Panc1 (cell line): ENCODE measurements around the gene EVX2. TPM values are rescaled to one million over a fixed set of nuclear protein-coding genes. Genes with fewer than 3 reads are reported as not detected.

Experiments
- ATAC-seq: fragments of 200-7000 bp; cut with Tn5 transposase; 2 replicates; pipeline ENCODE4 v1.9.1; 2020; ENCODE audit warnings: mild to moderate bottlenecking, moderate library complexity
- BruUV-seq: library from RNA; stranded (reverse); fragments of 400-500 nt; replicated peaks from 2 replicates; lab custom pipeline; 2021; lab: Mats Ljungman, UMichigan
- CTCF ChIA-PET: fragments of 300-600 bp; sonication (Branson Sonifier 250); formaldehyde crosslinking; loops from one replicate; lab custom pipeline; 2022; ENCODE audit warnings: antibody characterized with exemption; lab: Charles Lee
- POLR2A ChIA-PET: fragments of 300-600 bp; sonication (Branson Sonifier 250); formaldehyde crosslinking; loops from one replicate; lab custom pipeline; 2022; ENCODE audit warnings: antibody characterized with exemption; lab: Charles Lee
- DNase-seq: peaks from one replicate; pipeline ENCODE4 v3.0.0-alpha.2; 2010; ENCODE audit warnings: low read depth, low spot score
- H3K27ac ChIP-seq: 2 replicates; pipeline ENCODE4 v1.5.1; 2011; ENCODE audit warnings: mild to moderate bottlenecking, low read length, inconsistent platforms
- H3K27me3 ChIP-seq: fragments of 200-500 bp; sonication (Bioruptor generic); 2 replicates; pipeline ENCODE4 v1.6.0; 2014; ENCODE audit warnings: low read length, inconsistent platforms; ENCODE audit not compliant: control insufficient read depth, insufficient read depth
- H3K36me3 ChIP-seq: fragments of 200-500 bp; sonication (Bioruptor generic); 2 replicates; pipeline ENCODE4 v1.5.1; 2014; ENCODE audit warnings: inconsistent platforms, mild to moderate bottlenecking, low read length, moderate library complexity; ENCODE audit not compliant: control insufficient read depth, insufficient read depth
- H3K4me1 ChIP-seq: 2 replicates; pipeline ENCODE4 v1.5.1; 2011; ENCODE audit warnings: inconsistent platforms, mild to moderate bottlenecking, low read length, moderate library complexity; ENCODE audit not compliant: control insufficient read depth, insufficient read depth
- H3K4me3 ChIP-seq, 2 experiments: 2 replicates each; pipeline ENCODE4 v1.5.1; 2011 to 2012; ENCODE audit warnings: low read depth in 2 of 2, low read length in 2 of 2, mild to moderate bottlenecking in 2 of 2, inconsistent platforms in 1 of 2, moderate library complexity in 1 of 2
- H3K9me3 ChIP-seq: fragments of 200-500 bp; sonication (Bioruptor generic); 2 replicates; pipeline ENCODE4 v1.5.1; 2014; ENCODE audit warnings: low read depth, mild to moderate bottlenecking, inconsistent platforms, low read length, moderate library complexity; ENCODE audit not compliant: control insufficient read depth, insufficient read depth
- POLR2AphosphoS5 ChIP-seq: IDR thresholded peaks from 2 replicates; pipeline ENCODE4 v1.6.1; 2012; ENCODE audit warnings: mild to moderate bottlenecking, low read depth, low read length, moderate library complexity
- SIN3A ChIP-seq: IDR thresholded peaks from 2 replicates; pipeline ENCODE4 v1.6.1; 2012; ENCODE audit warnings: low read depth, mild to moderate bottlenecking, low read length, moderate library complexity, borderline replicate concordance; ENCODE audit not compliant: insufficient read depth
- TCF7L2 ChIP-seq: IDR thresholded peaks from 2 replicates; pipeline ENCODE4 v1.6.1; 2011; ENCODE audit warnings: mild to moderate bottlenecking, low read depth, low read length, inconsistent platforms
- in situ Hi-C: cut with HindIII; loops from 2 replicates; pipeline ENCODE4 v1.10.0; 2016; ENCODE audit warnings: low sequenced_read_pairs, low pct_unique_long_range_greater_than_20kb
- intact Hi-C: fragments of 100-400 bp; cut with micrococcal nuclease; formaldehyde crosslinking; loops from one replicate; pipeline ENCODE4 v1.10.0; 2022; ENCODE audit not compliant: unreplicated experiment
- total RNA-seq: library from RNA; stranded (reverse); gene quantifications from one replicate; pipeline ENCODE4 v1.2.1, GENCODE V29; 2021; ENCODE audit not compliant: unreplicated experiment
- TF ChIP-seq, protein P1 (sequence below), 2 experiments: IDR thresholded peaks; 2 replicates each; pipeline ENCODE4 v1.6.1; 2011 to 2012; ENCODE audit warnings: low read depth in 2 of 2, control low read depth in 1 of 2, low read length in 1 of 2, mild to moderate bottlenecking in 1 of 2, moderate library complexity in 1 of 2; ENCODE audit not compliant: insufficient read depth in 1 of 2
- TF ChIP-seq, protein P2 (sequence below): fragments of 450-650 bp; IDR thresholded peaks from 2 replicates; pipeline ENCODE4 v1.5.1; 2017; ENCODE audit warnings: mild to moderate bottlenecking

The EVX2 gene
- total RNA-seq, 1 experiment from 2014 or later = not detected

DNA sequence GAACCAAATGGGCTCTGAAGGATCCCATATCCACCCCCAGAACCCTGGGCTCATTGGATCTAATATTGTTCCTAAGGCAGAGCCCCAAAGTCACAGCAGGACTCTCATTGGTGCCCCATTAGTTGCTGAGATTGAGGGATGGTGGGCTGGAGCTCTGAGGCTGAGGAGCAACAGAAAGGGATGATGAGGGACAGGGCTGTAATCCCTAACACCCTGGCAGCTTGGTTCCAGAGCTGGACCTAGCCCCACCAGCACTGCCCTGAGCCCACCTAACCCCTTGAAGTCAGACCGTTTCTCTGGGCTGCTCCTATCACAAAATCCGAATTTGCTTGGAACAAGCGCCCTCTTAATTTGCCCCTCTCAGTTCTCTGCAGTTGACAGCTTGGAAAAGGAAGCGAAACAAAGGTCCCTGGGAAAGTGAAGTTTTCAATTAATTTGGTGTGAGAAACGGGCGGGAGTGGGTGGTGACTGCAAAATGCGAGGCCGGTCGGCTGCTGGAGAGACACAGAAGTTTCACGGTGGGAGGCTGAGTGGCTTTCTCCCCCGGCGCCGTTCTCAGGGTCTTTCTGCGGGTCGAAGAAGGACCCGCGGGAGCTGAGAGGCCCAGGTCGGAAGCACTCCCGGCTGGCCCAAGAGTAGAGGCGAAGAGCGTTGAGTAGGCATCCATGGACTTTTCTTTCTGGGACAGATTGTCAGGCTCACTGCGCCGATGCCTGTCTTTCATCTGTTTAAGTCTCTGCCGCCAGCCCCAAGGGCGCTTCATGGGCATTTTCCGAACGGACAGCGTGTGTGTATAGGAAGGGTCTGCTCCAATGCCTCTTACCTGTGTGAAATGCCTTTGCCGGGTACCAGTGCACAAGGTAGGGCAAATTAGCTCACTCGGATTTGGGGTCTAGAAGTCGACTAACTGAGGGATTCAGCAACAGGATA is 7.8 kb upstream of the EVX2 start:
- ChIA-PET POLR2A (no interaction called here), CTCF (no interaction called here)
- H3K27ac ChIP-seq = no peak overlapping the region
- in situ Hi-C loops (no loop called here), intact Hi-C loops (no loop called here)
- peaks cover 6% of the 10 kb centered on the region; the same call in 1 of the 2 replicates for H3K4me1 ChIP-seq
- H3K4me3 ChIP-seq = no peak overlapping the region
- H3K27me3 ChIP-seq = peaks cover 20% of the 10 kb centered on the region
- no TSS peak for BruUV-seq
- ATAC-seq (no peak), DNase-seq (no peak)
- TF ChIP-seq POLR2AphosphoS5 (no peak), SIN3A (no peak), TCF7L2 (no peak)
- TF ChIP-seq, protein P1, sequence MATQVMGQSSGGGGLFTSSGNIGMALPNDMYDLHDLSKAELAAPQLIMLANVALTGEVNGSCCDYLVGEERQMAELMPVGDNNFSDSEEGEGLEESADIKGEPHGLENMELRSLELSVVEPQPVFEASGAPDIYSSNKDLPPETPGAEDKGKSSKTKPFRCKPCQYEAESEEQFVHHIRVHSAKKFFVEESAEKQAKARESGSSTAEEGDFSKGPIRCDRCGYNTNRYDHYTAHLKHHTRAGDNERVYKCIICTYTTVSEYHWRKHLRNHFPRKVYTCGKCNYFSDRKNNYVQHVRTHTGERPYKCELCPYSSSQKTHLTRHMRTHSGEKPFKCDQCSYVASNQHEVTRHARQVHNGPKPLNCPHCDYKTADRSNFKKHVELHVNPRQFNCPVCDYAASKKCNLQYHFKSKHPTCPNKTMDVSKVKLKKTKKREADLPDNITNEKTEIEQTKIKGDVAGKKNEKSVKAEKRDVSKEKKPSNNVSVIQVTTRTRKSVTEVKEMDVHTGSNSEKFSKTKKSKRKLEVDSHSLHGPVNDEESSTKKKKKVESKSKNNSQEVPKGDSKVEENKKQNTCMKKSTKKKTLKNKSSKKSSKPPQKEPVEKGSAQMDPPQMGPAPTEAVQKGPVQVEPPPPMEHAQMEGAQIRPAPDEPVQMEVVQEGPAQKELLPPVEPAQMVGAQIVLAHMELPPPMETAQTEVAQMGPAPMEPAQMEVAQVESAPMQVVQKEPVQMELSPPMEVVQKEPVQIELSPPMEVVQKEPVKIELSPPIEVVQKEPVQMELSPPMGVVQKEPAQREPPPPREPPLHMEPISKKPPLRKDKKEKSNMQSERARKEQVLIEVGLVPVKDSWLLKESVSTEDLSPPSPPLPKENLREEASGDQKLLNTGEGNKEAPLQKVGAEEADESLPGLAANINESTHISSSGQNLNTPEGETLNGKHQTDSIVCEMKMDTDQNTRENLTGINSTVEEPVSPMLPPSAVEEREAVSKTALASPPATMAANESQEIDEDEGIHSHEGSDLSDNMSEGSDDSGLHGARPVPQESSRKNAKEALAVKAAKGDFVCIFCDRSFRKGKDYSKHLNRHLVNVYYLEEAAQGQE (IDR thresholded peaks at IDR 0.05; ENCODE audit: insufficient read depth in 1 of 2, low read depth in 2 of 2, low read length in 1 of 2) = no peak
- TF ChIP-seq, protein P2, sequence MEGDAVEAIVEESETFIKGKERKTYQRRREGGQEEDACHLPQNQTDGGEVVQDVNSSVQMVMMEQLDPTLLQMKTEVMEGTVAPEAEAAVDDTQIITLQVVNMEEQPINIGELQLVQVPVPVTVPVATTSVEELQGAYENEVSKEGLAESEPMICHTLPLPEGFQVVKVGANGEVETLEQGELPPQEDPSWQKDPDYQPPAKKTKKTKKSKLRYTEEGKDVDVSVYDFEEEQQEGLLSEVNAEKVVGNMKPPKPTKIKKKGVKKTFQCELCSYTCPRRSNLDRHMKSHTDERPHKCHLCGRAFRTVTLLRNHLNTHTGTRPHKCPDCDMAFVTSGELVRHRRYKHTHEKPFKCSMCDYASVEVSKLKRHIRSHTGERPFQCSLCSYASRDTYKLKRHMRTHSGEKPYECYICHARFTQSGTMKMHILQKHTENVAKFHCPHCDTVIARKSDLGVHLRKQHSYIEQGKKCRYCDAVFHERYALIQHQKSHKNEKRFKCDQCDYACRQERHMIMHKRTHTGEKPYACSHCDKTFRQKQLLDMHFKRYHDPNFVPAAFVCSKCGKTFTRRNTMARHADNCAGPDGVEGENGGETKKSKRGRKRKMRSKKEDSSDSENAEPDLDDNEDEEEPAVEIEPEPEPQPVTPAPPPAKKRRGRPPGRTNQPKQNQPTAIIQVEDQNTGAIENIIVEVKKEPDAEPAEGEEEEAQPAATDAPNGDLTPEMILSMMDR = no peak
- H3K36me3 ChIP-seq = no peaks in the 10 kb centered on the region
- no peaks in the 10 kb centered on the region for H3K9me3 ChIP-seq

DNA sequence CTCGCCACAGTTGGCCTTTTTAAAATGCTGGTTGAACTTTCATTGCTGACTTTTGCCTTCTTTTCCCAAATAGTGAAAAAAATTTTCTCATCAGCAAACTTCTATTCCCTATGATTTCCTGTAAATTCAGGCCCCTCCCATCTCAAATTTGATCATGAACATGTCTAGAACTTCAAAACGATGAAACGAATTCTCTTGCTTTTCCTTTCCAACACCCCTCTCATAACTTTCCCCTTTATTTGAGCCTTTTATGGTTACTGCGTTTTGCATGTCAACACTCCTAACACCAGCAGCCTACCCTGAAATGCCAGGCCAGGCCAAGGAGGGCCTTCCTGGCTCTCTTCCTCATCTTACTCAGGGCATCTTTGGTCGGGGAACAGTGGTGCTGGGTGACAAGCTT is 7.1 kb upstream of the EVX2 start:
- TF ChIP-seq, protein P1 (IDR thresholded peaks at IDR 0.05; ENCODE audit: insufficient read depth in 1 of 2, low read depth in 2 of 2, low read length in 1 of 2) = no peak
- TF ChIP-seq SIN3A (no peak), POLR2AphosphoS5 (no peak), TCF7L2 (no peak)
- TF ChIP-seq, protein P2 = no peak
- intact Hi-C loops (no loop called here), in situ Hi-C loops (no loop called here)
- Histone ChIP-seq H3K27me3 (peaks cover 23% of the 10 kb centered on the region), H3K4me3 (no peak overlapping the region), H3K36me3 (no peaks in the 10 kb centered on the region), H3K4me1 (peaks cover 7% of the 10 kb centered on the region), H3K27ac (no peak overlapping the region), H3K9me3 (no peaks in the 10 kb centered on the region)
- POLR2A ChIA-PET = no interaction called here
- DNase-seq (no peak), ATAC-seq (no peak)
- CTCF ChIA-PET = no interaction called here
- no TSS peak for BruUV-seq
